Astrocyte of the cerebellum (primary cell): Measurements from ENCODE around the gene MS4A8.

ENCODE experiments used
- DNase-seq: peaks from one replicate; pipeline ENCODE4 v3.0.0-alpha.2; 2011; ENCODE audit warnings: low read depth
- H3K4me3 ChIP-seq: 2 replicates; pipeline ENCODE4 v1.5.1; 2011; ENCODE audit warnings: mild to moderate bottlenecking, low read depth, low read length, moderate library complexity
- CTCF ChIP-seq: IDR thresholded peaks from 2 replicates; pipeline ENCODE4 v1.5.1; 2012; ENCODE audit warnings: low read length, low read depth, moderate library complexity, mild to moderate bottlenecking; ENCODE audit errors: missing control alignments
- in situ Hi-C: cut with HindIII; loops from 2 replicates; pipeline ENCODE4 v1.10.0; 2017; ENCODE audit warnings: low sequenced_read_pairs

MS4A8 gene

GRCh38 chr11:60762851-60763691 lies 63.7 kb downstream of the MS4A8 start:
- DNase-seq = no peak

GRCh38 chr11:60763692-60764369 lies 64.4 kb downstream of the MS4A8 start:
- DNase-seq = no peak
- in situ Hi-C loops = no loop called here
- H3K4me3 ChIP-seq = no peak overlapping the region
- no peak for TF ChIP-seq CTCF

More at GRCh38 chr11:60762851-60763691, 63.7 kb downstream of the MS4A8 start:
- TF ChIP-seq CTCF = peak; percentile 19
- in situ Hi-C loops = no loop called here
- H3K4me3 ChIP-seq = no peak overlapping the region

- TF ChIP-seq CTCF = no peak
- no peak overlapping the region for H3K4me3 ChIP-seq
- DNase-seq = no peak
- in situ Hi-C loops = no loop called here
Measured at GRCh38 chr11:60764879-60765278, 65.5 kb downstream of the MS4A8 start.

- TF ChIP-seq CTCF = no peak
- in situ Hi-C loops = no loop called here
- no peak for DNase-seq
- H3K4me3 ChIP-seq = no peak overlapping the region
Measured at GRCh38 chr11:60765355-60765754, 65.9 kb downstream of the MS4A8 start.
